Heart right ventricle (tissue), 16 donors: Measurements from ENCODE around the gene COBLL1. TPM values are rescaled to one million over a fixed set of nuclear protein-coding genes. Genes with fewer than 3 reads are reported as not detected.

Source experiments
- ATAC-seq, 8 donors: fragments of 200-7000 bp; cut with Tn5 transposase; one replicate each; pipeline ENCODE4 v1.9.1; 2020; ENCODE audit warnings: mild to moderate bottlenecking in 8 of 8, moderate library complexity in 8 of 8, moderate number of reproducible peaks in 1 of 8
- DNase-seq, 2 donors: peaks; one replicate each; pipeline ENCODE4 v3.0.0-alpha.2; 2020
- H3K27ac ChIP-seq, 10 donors: fragments of 200-600 bp; sonication (generic) in 2 of 10; one replicate each; pipeline versions ENCODE4 v1.5.0 to v1.8.0; 2020 to 2022; ENCODE audit warnings: mild to moderate bottlenecking in 3 of 10
- H3K27me3 ChIP-seq, 7 donors: fragments of 200-600 bp; one replicate each; pipeline ENCODE4 v1.8.0; 2021 to 2022; ENCODE audit warnings: mild to moderate bottlenecking in 2 of 7
- H3K36me3 ChIP-seq, 9 donors: fragments of 200-600 bp; sonication (generic) in 1 of 9; one replicate each; pipeline versions ENCODE4 v1.5.0 to v1.8.0; 2020 to 2022; ENCODE audit warnings: mild to moderate bottlenecking in 2 of 9
- H3K4me1 ChIP-seq, 9 donors: fragments of 200-600 bp; sonication (generic) in 1 of 9; one replicate each; pipeline versions ENCODE4 v1.5.0 to v1.8.0; 2020 to 2022; ENCODE audit warnings: mild to moderate bottlenecking in 4 of 9
- H3K4me3 ChIP-seq, 10 donors: fragments of 200-600 bp; sonication (generic) in 2 of 10; one replicate each; pipeline versions ENCODE4 v1.5.0 to v1.8.0; 2020 to 2022; ENCODE audit warnings: mild to moderate bottlenecking in 7 of 10, moderate library complexity in 2 of 10
- H3K9me3 ChIP-seq, 11 donors: fragments of 200-600 bp in 10 of 11; sonication (generic) in 2 of 11; one replicate each; pipeline versions ENCODE4 v1.5.0 to v1.8.0; 2013 to 2022; ENCODE audit warnings: mild to moderate bottlenecking in 2 of 11, control low read depth in 1 of 11, moderate library complexity in 1 of 11
- CTCF ChIP-seq, 9 donors: fragments of 200-600 bp; sonication (generic) in 2 of 9; IDR thresholded peaks; one replicate each; pipeline versions ENCODE4 v1.5.0 to v1.8.0; 2021 to 2022; ENCODE audit warnings: antibody characterized with exemption in 9 of 9, mild to moderate bottlenecking in 5 of 9, moderate library complexity in 1 of 9
- WGBS, 2 donors: extraction: QIAGEN DNeasy Blood & Tissue Kit; methylation state at CpG; one replicate each; pipeline ENCODE4 v1.1.7; 2013; ENCODE audit warnings: inconsistent platforms in 1 of 2; 5-methylcytosine and 5-hydroxymethylcytosine counted together
- intact Hi-C, 10 donors: fragments of 100-400 bp; cut with DNase I; formaldehyde crosslinking; loops; one replicate each; pipeline versions ENCODE4 v1.11.1 to v1.14.2; 2022
- polyA plus RNA-seq, 2 donors: library from polyadenylated mRNA; stranded (reverse); fragments of 200-250 nt; gene quantifications; one replicate each; pipeline ENCODE4 v1.2.3, GENCODE V29; 2013
- total RNA-seq, 10 donors: library from RNA; stranded (reverse); fragmentation: NEBNext Ultra II Directional in 3 of 10; extraction: Animal tissue kit (Norgen Biotek cat#: 25700) in 3 of 10; gene quantifications; one replicate each; pipeline versions ENCODE4 v1.2.1 to v1.2.4, GENCODE V29; 2021 to 2023
- donor health status: Arrhythmogenic right ventricular cardiomyopathy.
- donor health status: ischemic (EF 13 %, LVEDD 7.1; RV severe dilation, severe dysfunction).
- donor health status: healthy with polysubstance abuse.
- donor health status: DM: no; HTN: yes; CAD: no.
- donor health status: DM: no; HTN: no; CAD: no.
- donor health status: ischemic (EF 25% LVEDD 6.9; RV normal size, moderate dysfunction).
- donor health status: ischemic (EF 25% LVEDD 5.7; RV mildly dilated, moderate dysfunction).
- donor health status: healthy.
- donor health status: DM: yes; HTN: yes; CAD: no.
- donor health status: Ischemic cardiomyopathy.
- donor health status: ischemic (EF 35%, LVEDD 5.7; RV mildly dilated, moderate dysfunction).
- donor health status: nonischemic (EF 11% LVEDD 7.7; RV severe dilation, severe dysfunction).
- donor health status: DM: yes; HTN: yes; CAD: no.
- donor health status: PGD.
- donor health status: ischemic (EF 29% LVEDD 5.4; RV normal size, mild dysfunction).
- donor health status: nonischemic (EF 23%, LVEDD 6.1; RV moderate dilation, normal function).

The COBLL1 gene
- total and polyA plus RNA-seq, 12 donors, result 5.0 to 20.5 (median 15.0) TPM

DNA sequence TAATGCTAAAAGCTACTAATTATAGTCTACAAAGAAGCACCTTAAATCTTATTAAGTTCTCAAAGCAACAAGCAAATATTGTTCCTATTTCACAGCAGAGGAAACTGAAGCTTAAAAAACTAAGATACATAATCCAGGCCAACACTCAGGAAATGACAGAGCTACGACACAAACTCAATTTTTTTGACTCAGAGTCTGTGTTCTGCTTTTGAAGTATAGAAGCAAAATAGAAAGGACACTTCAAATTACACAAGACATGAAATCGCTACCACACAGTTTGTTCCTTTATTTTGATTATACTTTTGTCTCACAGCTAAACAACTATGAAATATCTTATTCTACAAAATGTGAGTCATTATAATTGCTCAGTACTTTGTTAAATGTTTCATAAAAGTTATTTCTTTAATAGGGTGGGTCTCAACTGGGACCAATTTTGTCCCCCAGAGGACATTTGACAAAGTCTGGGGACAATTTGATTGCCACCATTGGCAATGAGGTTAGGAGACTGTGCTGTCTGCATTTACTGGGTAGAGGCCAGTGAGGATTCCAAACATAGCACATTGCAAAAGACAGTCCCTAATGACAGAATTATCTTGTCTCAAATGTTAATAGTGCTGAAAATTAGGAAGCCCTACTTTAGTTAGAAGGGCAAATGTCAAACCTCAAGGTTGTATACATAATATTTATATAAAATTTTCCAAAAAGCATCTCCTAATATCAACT lies 118.8 kb downstream of the COBLL1 start:
- peaks cover 0 to 24% (median 14%) of the 10 kb centered on the region in 9 donors for H3K4me1 ChIP-seq
- no peaks in the 10 kb centered on the region for H3K9me3 ChIP-seq
- peaks cover 0 to 41% (median 3%) of the 10 kb centered on the region in 9 donors for H3K36me3 ChIP-seq
- no peak overlapping the region for H3K4me3 ChIP-seq
- ATAC-seq (peak in 5 of 8 donors; percentile 39 to 74 (median 56)), DNase-seq (no peak)
- no peaks in the 10 kb centered on the region for H3K27me3 ChIP-seq
- WGBS, 2 donors, result 49 to 66% methylated on average over 2 of the region's 2 CpGs
- peak overlapping the region in 4 of 10 donors; percentile 24 to 50 (median 42) for H3K27ac ChIP-seq
- intact Hi-C loops, result no loop called here
- TF ChIP-seq CTCF (IDR thresholded peaks at IDR 0.05), result no peak

GRCh38 chr2:164721430-164721829 lies 120.2 kb downstream of the COBLL1 start:
- DNase-seq (no peak), ATAC-seq (no peak)
- TF ChIP-seq CTCF (IDR thresholded peaks at IDR 0.05), result no peak
- Histone ChIP-seq H3K4me1 (peaks cover 0 to 24% (median 15%) of the 10 kb centered on the region in 9 donors), H3K9me3 (no peaks in the 10 kb centered on the region), H3K27ac (no peak overlapping the region), H3K4me3 (no peak overlapping the region), H3K36me3 (peaks cover 0 to 45% (median 3%) of the 10 kb centered on the region in 9 donors), H3K27me3 (no peaks in the 10 kb centered on the region)
- 87 to 91% methylated on average over 1 of the region's 1 CpG for WGBS, 2 donors
- intact Hi-C loops, result no loop called here

GRCh38 chr2:164719996-164720941 lies 121.4 kb downstream of the COBLL1 start:
- intact Hi-C loops, result loop anchor here in 8 of 10 donors (1.0 to 10.0 kb wide), 6 partner anchors 155 to 1565 kb away; no protein-coding TSS in a partner anchor
- peak overlapping the region in 1 of 10 donors; percentile 32 for H3K27ac ChIP-seq
- WGBS, 2 donors, result 58 to 63% methylated on average over 3 of the region's 3 CpGs

More at GRCh38 chr2:164719996-164720941, 121.4 kb downstream of the COBLL1 start:
- no peak for TF ChIP-seq CTCF (IDR thresholded peaks at IDR 0.05)
- Histone ChIP-seq H3K9me3 (no peaks in the 10 kb centered on the region), H3K4me3 (no peak overlapping the region), H3K27me3 (no peaks in the 10 kb centered on the region), H3K36me3 (peaks cover 0 to 54% (median 3%) of the 10 kb centered on the region in 9 donors), H3K4me1 (peaks cover 0 to 24% (median 15%) of the 10 kb centered on the region in 9 donors)
- no peak for DNase-seq
- peak in 3 of 8 donors; percentile 49 to 55 (median 52) for ATAC-seq
